ENCODE results near the gene GART.
"Not testable (repeated sequence)": the region's sequence is repeated elsewhere in the genome, so short reads cannot be mapped to it uniquely, and the experiment has no call there.

GART gene

GRCh38 chr21:33511639-33512038 is 30.3 kb downstream of the GART start:
- no peak for DNase-seq

- no peak for DNase-seq
Measured at GRCh38 chr21:33510826-33511225, 31.1 kb downstream of the GART start.

- DNase-seq, result not testable (repeated sequence)
Measured at GRCh38 chr21:33507003-33507402, 34.9 kb downstream of the GART start.

GRCh38 chr21:33505833-33506232 is 36.1 kb downstream of the GART start:
- no peak for DNase-seq

- no peak for DNase-seq
Measured at GRCh38 chr21:33496345-33496744, 45.6 kb downstream of the GART start.

GRCh38 chr21:33495743-33496142 is 46.2 kb downstream of the GART start:
- DNase-seq, result no peak

- no peak for DNase-seq
Measured at GRCh38 chr21:33493756-33494155, 48.2 kb downstream of the GART start.

- DNase-seq, result no peak
Measured at GRCh38 chr21:33492571-33492970, 49.3 kb downstream of the GART start.

- peak; percentile 81 for DNase-seq
Measured at GRCh38 chr21:33491373-33492102, 50.4 kb downstream of the GART start, which contains the start of gene DNAJC28. TSS of gene DNAJC28 (minus strand) at chr21:33491716. CDS start at chr21:33489393, 2,323 bp downstream.

GRCh38 chr21:33490991-33491372 is 50.9 kb downstream of the GART start:
- DNase-seq, result no peak

- no peak for DNase-seq
Measured at GRCh38 chr21:33488936-33489335, 53.0 kb downstream of the GART start.

GRCh38 chr21:33487996-33488395 is 53.9 kb downstream of the GART start:
- DNase-seq, result no peak

- no peak for DNase-seq
Measured at GRCh38 chr21:33481314-33481943, 60.5 kb downstream of the GART start.

GRCh38 chr21:33480481-33481103 is 61.3 kb downstream of the GART start:
- no peak for DNase-seq

GRCh38 chr21:33479679-33480480 is 62.0 kb downstream of the GART start, which contains the start of gene TMEM50B:
TSS of gene TMEM50B (minus strand) at chr21:33479974. CDS start at chr21:33468885, 11,089 bp downstream.
- DNase-seq, result peak; percentile 96

GRCh38 chr21:33478935-33479678 is 62.8 kb downstream of the GART start:
- DNase-seq, result no peak

- no peak for DNase-seq
Measured at GRCh38 chr21:33478182-33478581, 63.7 kb downstream of the GART start.

- no peak for DNase-seq
Measured at GRCh38 chr21:33477066-33477465, 64.9 kb downstream of the GART start.

- no peak for DNase-seq
Measured at GRCh38 chr21:33473344-33473743, 68.6 kb downstream of the GART start.

GRCh38 chr21:33470701-33471100 is 71.2 kb downstream of the GART start:
- DNase-seq, result no peak

GRCh38 chr21:33469183-33469582 is 72.7 kb downstream of the GART start:
- not testable (repeated sequence) for DNase-seq

- no peak for DNase-seq
Measured at GRCh38 chr21:33461538-33462250, 80.2 kb downstream of the GART start.
